Ovary (tissue), 9 donors: ENCODE measurements around the gene ROBO1. TPM values are rescaled to one million over a fixed set of nuclear protein-coding genes. Genes with fewer than 3 reads are reported as not detected.
A peak's percentile ranks its signal among the peaks of the same experiment; 100 is the strongest.

Experiments
- DNase-seq, 5 donors: peaks; one replicate each; pipeline ENCODE4 v3.0.0-alpha.2; 2019 to 2020
- H3K27ac ChIP-seq, 2 donors: fragments of 200-600 bp; one replicate each; pipeline versions ENCODE4 v1.5.1 to v1.8.0; 2019 to 2022
- H3K27me3 ChIP-seq: fragments of 200-600 bp; one replicate; pipeline ENCODE4 v1.8.0; 2022
- H3K36me3 ChIP-seq: fragments of 200-600 bp; sonication (generic); one replicate; pipeline ENCODE4 v1.5.1; 2019
- H3K4me1 ChIP-seq: one replicate; pipeline ENCODE4 v1.8.1; 2013; ENCODE audit warnings: mild to moderate bottlenecking, moderate library complexity; ENCODE audit not compliant: insufficient read depth
- H3K4me3 ChIP-seq: fragments of 200-600 bp; sonication (generic); one replicate; pipeline ENCODE4 v1.5.1; 2017
- H3K9me3 ChIP-seq, 2 donors: fragments of 200-600 bp in 1 of 2; sonication (generic) in 1 of 2; one replicate each; pipeline versions ENCODE4 v1.5.1 to v1.8.1; 2013 to 2019; ENCODE audit warnings: mild to moderate bottlenecking in 1 of 2, moderate library complexity in 1 of 2
- CTCF ChIP-seq, 3 donors: fragments of 450-650 bp in 2 of 3; fragments of 200-600 bp in 1 of 3; IDR thresholded peaks; one replicate each; pipeline versions ENCODE4 v1.5.1 to v1.8.0; 2016 to 2022; ENCODE audit warnings: antibody characterized with exemption in 3 of 3, mild to moderate bottlenecking in 1 of 3
- EP300 ChIP-seq: sonication (generic); formaldehyde crosslinking; IDR thresholded peaks from one replicate; pipeline ENCODE4 v1.6.1; 2017; ENCODE audit warnings: antibody characterized with exemption
- POLR2A ChIP-seq: fragments of 450-650 bp; IDR thresholded peaks from one replicate; pipeline ENCODE4 v1.6.1; 2017; ENCODE audit warnings: antibody characterized with exemption, mild to moderate bottlenecking, moderate library complexity
- WGBS, 3 donors: extraction: QIAGEN DNeasy Blood & Tissue Kit in 1 of 3; methylation state at CpG; one replicate each; pipeline versions ENCODE4 v1.1.5 to v1.1.7; 2013 to 2017; 5-methylcytosine and 5-hydroxymethylcytosine counted together
- intact Hi-C, 4 donors: fragments of 100-400 bp; cut with DNase I; formaldehyde crosslinking; loops; one replicate each; pipeline versions ENCODE4 v1.11.0 to v1.15.1; 2022 to 2023
- polyA plus RNA-seq, 2 donors: library from polyadenylated mRNA; stranded (reverse); fragments of 200-250 nt in 1 of 2; fragments of 350-450 nt in 1 of 2; fragmentation: Illumina TruSeq in 1 of 2; extraction: RNeasy Lipid Tissue Mini Kit (QIAGEN cat#74804) in 1 of 2; gene quantifications; one replicate each; pipeline ENCODE4 v1.2.3, GENCODE V29; 2013 to 2014
- total RNA-seq, 7 donors: library from RNA; depleted of rRNA in 2 of 7; stranded (reverse); fragments of >200 nt in 2 of 7; fragmentation: NEBNext Ultra II Directional in 3 of 7; extraction: Animal tissue kit (Norgen Biotek cat#: 25700) in 3 of 7; gene quantifications; one replicate each; pipeline versions ENCODE4 v1.1.0 to v1.2.4, GENCODE V29; 2016 to 2023
- donor health status: DM: no; HTN: no; CAD: no; lungs with moderate emphysema.
- donor health status: DM: no; HTN: no; CAD: no.
- donor health status: Bipolar disorder and iron deficiency.
- donor health status: DM: yes; HTN: yes; CAD: no.
- donor health status: DM: no; HTN: no; CAD: no.
- donor health status: DM: yes; HTN: yes; CAD: no.

Gene ROBO1
- total and polyA plus RNA-seq, 9 donors = 17.2 to 49.5 (median 29.0) TPM

GRCh38 chr3:78660957-78661356 lies 1106.8 kb downstream of the ROBO1 start:
- no peak overlapping the region for H3K4me3 ChIP-seq
- H3K27ac ChIP-seq = no peak overlapping the region
- no peaks in the 10 kb centered on the region for H3K4me1 ChIP-seq
- intact Hi-C loops = loop anchor here in 2 of 4 donors (5.0 kb wide), 1 partner anchor 371 kb away; no protein-coding TSS in a partner anchor
- H3K9me3 ChIP-seq = no peaks in the 10 kb centered on the region
- H3K27me3 ChIP-seq = no peaks in the 10 kb centered on the region
- TF ChIP-seq EP300 (no peak), POLR2A (no peak), CTCF (IDR thresholded peaks at IDR 0.05) (no peak)
- peak in 1 of 5 donors; percentile 37 for DNase-seq
- no peaks in the 10 kb centered on the region for H3K36me3 ChIP-seq
- 44 to 58% (median 48%) methylated on average over 6 of the region's 6 CpGs for WGBS, 3 donors

- no peak for TF ChIP-seq EP300
- TF ChIP-seq CTCF (IDR thresholded peaks at IDR 0.05) = peak; percentile 56 to 61 (median 57)
- no peak for TF ChIP-seq POLR2A
- Histone ChIP-seq H3K4me1 (no peaks in the 10 kb centered on the region), H3K36me3 (no peaks in the 10 kb centered on the region), H3K9me3 (no peaks in the 10 kb centered on the region), H3K27me3 (no peaks in the 10 kb centered on the region), H3K4me3 (no peak overlapping the region), H3K27ac (no peak overlapping the region)
- intact Hi-C loops = loop anchor here in 2 of 4 donors (5.0 kb wide), 1 partner anchor 373 kb away; no protein-coding TSS in a partner anchor
- WGBS, 3 donors = 51 to 54% (median 54%) methylated on average over 6 of the region's 6 CpGs
- DNase-seq = peak in 2 of 5 donors; percentile 34 to 51
These were observed 1108.3 kb downstream of the ROBO1 start for GRCh38 chr3:78659386-78659987.

GRCh38 chr3:78647726-78648125 lies 1120.1 kb downstream of the ROBO1 start:
- Histone ChIP-seq H3K27ac (no peak overlapping the region), H3K27me3 (no peaks in the 10 kb centered on the region), H3K36me3 (no peaks in the 10 kb centered on the region), H3K9me3 (no peaks in the 10 kb centered on the region), H3K4me1 (no peaks in the 10 kb centered on the region), H3K4me3 (no peak overlapping the region)
- intact Hi-C loops = no loop called here
- no peak for DNase-seq
- TF ChIP-seq POLR2A (no peak), EP300 (no peak), CTCF (IDR thresholded peaks at IDR 0.05) (no peak)
- WGBS, 3 donors = 31 to 49% (median 47%) methylated on average over 2 of the region's 2 CpGs

GRCh38 chr3:78645628-78646310 lies 1122.0 kb downstream of the ROBO1 start:
- Histone ChIP-seq H3K36me3 (no peaks in the 10 kb centered on the region), H3K27ac (no peak overlapping the region), H3K4me3 (no peak overlapping the region), H3K4me1 (no peaks in the 10 kb centered on the region), H3K27me3 (no peaks in the 10 kb centered on the region), H3K9me3 (no peaks in the 10 kb centered on the region)
- TF ChIP-seq POLR2A = no peak
- TF ChIP-seq CTCF (IDR thresholded peaks at IDR 0.05) = peak; percentile 46 to 67 (median 64)
- TF ChIP-seq EP300 = no peak
- no peak for DNase-seq
- 49 to 54% (median 50%) methylated on average over 4 of the region's 4 CpGs for WGBS, 3 donors
- intact Hi-C loops = no loop called here
